AG09319 (cell line): Measurements from ENCODE around the gene KCNA10.

Experiments
- DNase-seq: peaks from one replicate; pipeline ENCODE4 v3.0.0-alpha.2; 2010; ENCODE audit warnings: low read depth; ENCODE audit errors: extremely low read depth
- TF ChIP-seq, protein P1 (sequence below): IDR thresholded peaks from 2 replicates; pipeline ENCODE4 v1.5.1; 2011; ENCODE audit warnings: low read depth, mild to moderate bottlenecking, inconsistent platforms, low read length, moderate library complexity

The KCNA10 gene

DNA sequence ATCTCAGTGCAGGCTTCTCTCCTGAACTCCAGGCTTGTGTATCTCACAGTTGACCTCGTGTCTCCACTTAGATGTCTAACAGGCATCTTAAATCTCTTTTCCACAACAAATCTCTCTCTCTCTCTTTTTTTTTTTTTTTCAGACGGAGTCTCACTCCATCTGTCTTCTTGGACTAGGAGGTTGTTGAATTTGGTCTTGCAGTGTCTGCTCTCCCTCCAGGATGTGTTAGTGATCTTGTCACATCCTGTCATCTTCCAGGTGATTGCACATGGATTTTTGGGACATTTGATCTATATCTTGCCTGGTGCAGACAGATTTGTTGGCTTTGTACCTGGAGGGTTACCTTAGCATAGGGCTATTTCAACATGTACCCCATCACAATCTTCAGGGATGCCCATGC lies 26.5 kb upstream of the KCNA10 start:
- TF ChIP-seq, protein P1, sequence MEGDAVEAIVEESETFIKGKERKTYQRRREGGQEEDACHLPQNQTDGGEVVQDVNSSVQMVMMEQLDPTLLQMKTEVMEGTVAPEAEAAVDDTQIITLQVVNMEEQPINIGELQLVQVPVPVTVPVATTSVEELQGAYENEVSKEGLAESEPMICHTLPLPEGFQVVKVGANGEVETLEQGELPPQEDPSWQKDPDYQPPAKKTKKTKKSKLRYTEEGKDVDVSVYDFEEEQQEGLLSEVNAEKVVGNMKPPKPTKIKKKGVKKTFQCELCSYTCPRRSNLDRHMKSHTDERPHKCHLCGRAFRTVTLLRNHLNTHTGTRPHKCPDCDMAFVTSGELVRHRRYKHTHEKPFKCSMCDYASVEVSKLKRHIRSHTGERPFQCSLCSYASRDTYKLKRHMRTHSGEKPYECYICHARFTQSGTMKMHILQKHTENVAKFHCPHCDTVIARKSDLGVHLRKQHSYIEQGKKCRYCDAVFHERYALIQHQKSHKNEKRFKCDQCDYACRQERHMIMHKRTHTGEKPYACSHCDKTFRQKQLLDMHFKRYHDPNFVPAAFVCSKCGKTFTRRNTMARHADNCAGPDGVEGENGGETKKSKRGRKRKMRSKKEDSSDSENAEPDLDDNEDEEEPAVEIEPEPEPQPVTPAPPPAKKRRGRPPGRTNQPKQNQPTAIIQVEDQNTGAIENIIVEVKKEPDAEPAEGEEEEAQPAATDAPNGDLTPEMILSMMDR = no peak
- DNase-seq = no peak

DNA sequence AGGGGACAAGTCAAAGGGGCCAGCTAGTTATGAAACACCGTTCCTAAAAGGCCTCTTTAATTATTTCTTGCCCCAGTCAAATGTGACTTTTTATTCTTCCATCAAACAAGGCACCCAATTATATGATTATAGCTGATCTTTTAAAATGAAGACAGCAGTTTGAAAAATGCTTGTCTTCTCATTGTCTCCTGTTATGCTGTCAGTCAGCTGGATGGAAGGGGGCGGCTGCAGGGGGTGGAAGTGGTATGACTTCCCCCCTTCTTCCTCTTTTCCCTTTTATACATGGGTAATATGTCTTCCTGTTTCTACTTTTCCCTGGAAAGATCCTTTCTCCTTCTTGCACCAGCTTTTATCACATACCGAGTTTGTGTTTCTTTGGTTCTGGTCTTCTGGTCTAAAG lies 25.8 kb upstream of the KCNA10 start:
- TF ChIP-seq, protein P1 = no peak

DNA sequence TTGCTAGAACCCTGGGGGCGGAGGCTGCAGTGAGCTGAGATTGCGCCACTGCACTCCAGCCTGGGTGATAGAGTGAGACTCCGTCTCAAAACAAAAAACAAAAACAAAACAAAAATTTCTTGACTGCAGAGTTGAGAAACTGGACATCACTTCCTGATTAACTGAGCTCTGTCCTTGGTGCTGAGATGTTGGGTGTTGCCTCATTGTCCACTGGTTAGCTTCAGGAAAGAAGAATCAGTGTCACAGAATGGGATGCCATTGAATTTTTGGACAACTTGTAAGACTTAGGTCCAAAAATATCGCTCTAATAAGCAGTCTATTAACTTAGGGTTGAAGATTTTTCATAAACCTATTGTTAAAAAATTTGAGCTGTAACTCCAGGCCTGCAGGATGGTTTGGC lies 23.8 kb upstream of the KCNA10 start:
- peak; percentile 2 for DNase-seq
- TF ChIP-seq, protein P1 = no peak

More for the DNA sequence above, 25.8 kb upstream of the KCNA10 start:
- DNase-seq = no peak

DNA sequence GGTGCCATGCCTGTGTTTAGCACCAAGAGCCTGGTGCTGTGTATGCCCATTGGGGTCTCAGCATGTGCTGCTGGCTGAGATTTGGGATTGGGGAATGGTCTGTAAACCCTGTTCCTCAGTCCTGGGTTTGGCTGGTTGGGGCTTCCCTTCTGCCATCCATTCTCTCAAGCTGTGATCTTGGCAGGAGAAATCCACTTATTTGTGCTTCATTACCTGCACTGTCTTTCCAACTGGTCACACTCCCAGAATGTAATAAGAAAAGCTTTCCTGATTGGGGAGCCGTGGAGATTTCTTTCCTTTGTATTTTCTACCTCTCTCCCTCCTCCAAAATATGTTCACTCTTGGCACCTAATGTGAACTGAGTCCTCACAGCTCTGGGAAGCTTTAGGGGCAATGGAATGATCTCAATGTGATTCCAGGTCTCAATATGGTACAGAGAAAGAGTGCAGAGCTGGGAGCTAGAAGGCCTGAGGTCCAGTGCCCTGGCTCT lies 23.0 kb upstream of the KCNA10 start:
- no peak for DNase-seq
- TF ChIP-seq, protein P1 = no peak

DNA sequence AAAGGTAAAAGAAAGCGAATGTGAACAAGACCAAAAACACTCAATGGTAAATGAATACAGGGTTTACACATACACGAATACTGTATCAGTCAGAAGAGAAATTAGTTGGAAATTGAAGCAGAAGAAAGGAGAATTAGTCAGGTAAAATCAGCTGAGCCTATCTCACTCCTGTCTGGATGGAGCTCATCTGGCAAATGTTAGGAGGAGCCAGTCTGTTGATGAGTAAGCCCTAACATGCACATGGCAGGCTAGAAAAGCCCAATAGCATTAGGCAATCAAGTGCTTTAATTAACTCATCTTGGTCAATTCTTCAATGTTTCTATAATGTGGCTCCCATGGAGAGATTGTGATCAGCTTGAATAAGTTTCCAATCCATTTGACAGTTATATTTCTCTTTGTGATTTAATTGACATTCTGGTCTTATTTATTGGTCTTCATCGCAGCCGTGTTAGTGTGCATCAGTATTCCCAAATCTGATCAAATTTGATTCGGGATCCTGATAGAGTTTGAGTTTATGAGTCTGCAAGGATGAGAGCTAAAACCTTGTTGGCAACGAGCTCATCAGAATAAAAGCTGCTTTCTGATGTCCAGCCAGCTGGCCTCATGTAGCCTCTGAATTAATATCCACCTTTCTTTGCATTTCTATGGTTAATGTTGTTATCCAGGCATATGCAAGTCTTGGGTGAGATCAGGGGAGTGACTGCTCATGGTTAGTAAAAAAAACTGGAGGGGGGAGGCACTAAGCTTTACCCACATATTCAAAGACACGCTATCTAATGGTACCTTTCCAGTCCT lies 22.1 kb upstream of the KCNA10 start:
- DNase-seq = no peak
- TF ChIP-seq, protein P1 = no peak

DNA sequence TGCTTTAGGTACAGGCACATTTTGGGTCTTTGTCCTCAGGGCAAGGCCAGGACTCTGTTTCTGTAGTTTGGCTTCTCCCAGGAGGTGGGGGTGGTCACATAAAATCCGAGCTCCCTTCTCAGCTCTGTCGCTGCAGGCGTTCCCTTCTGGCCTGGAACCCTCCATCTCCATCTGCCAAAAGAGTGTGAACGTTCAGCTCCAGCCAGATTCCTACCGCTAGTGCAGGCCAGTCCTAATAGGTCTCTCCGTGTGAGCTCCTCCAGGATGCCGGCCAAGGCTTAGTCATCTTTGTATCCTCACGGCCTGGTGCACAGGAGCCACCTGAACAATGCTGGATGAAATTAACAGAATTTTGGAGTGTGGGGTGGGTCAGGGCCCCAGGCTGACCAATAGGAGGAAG lies 19.9 kb upstream of the KCNA10 start:
- TF ChIP-seq, protein P1 = no peak
- no peak for DNase-seq

DNA sequence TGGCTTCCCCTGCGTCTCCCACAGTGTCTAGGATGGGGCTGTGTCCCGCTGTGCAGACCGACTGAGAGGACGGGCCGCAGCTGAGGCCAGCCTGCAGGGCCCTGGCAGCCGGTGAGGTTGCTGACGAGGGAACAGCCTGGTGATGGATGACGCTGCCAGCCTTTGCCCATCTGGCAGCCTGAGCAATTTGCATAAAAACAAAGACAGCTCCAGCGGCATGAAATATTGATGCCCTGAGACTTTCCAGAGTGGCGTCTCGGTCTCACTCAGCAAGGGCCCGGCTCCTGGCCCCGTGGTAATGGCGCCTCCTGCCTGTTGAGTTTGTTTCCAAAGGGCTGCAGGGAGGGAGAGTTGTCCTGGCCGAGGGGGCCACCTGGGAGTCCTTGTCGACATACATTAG lies 19.1 kb upstream of the KCNA10 start:
- no peak for DNase-seq
- TF ChIP-seq, protein P1 = no peak
